ENCODE results near the gene ZDHHC4. TPM values are rescaled to one million over a fixed set of nuclear protein-coding genes. Genes with fewer than 3 reads are reported as not detected.

Gene ZDHHC4
- total RNA-seq, 2 experiments from 2014 or later: 32.1 to 32.9 TPM

- ChIA-PET CTCF (no interaction called here), POLR2A (no interaction called here)
- H3K36me3 ChIP-seq (ENCODE audit: insufficient read depth, low read length): no peaks in the 10 kb centered on the region
- no peak overlapping the region for H3K4me3 Mint-ChIP-seq
- no peak overlapping the region for H3K27ac ChIP-seq (ENCODE audit: low read depth in 1 of 2, low read length in 2 of 2)
- no peaks in the 10 kb centered on the region for H3K9me3 Mint-ChIP-seq
- TF ChIP-seq, protein P1, sequence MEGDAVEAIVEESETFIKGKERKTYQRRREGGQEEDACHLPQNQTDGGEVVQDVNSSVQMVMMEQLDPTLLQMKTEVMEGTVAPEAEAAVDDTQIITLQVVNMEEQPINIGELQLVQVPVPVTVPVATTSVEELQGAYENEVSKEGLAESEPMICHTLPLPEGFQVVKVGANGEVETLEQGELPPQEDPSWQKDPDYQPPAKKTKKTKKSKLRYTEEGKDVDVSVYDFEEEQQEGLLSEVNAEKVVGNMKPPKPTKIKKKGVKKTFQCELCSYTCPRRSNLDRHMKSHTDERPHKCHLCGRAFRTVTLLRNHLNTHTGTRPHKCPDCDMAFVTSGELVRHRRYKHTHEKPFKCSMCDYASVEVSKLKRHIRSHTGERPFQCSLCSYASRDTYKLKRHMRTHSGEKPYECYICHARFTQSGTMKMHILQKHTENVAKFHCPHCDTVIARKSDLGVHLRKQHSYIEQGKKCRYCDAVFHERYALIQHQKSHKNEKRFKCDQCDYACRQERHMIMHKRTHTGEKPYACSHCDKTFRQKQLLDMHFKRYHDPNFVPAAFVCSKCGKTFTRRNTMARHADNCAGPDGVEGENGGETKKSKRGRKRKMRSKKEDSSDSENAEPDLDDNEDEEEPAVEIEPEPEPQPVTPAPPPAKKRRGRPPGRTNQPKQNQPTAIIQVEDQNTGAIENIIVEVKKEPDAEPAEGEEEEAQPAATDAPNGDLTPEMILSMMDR (IDR thresholded peaks at IDR 0.05): no peak
- no peaks in the 10 kb centered on the region for H3K9me3 ChIP-seq (ENCODE audit: control insufficient read depth in 1 of 2, insufficient read depth in 1 of 2, low read length in 2 of 2)
- no peak overlapping the region for H3K27ac Mint-ChIP-seq
- no peak for DNase-seq
- H3K4me3 ChIP-seq (ENCODE audit: low read length): no peak overlapping the region
- ATAC-seq (ENCODE audit: poor library complexity): no peak
- intact Hi-C loops (cut with DNase I, micrococcal nuclease): no loop called here
- no peaks in the 10 kb centered on the region for H3K36me3 Mint-ChIP-seq (ENCODE audit: low read depth)
- H3K27me3 ChIP-seq (ENCODE audit: control insufficient read depth in 1 of 2, insufficient read depth in 2 of 2, low read length in 2 of 2): no peaks in the 10 kb centered on the region
- H3K27me3 Mint-ChIP-seq: no peaks in the 10 kb centered on the region
- H3K4me1 ChIP-seq (ENCODE audit: insufficient read depth, low read length): no peaks in the 10 kb centered on the region
- H3K4me1 Mint-ChIP-seq (ENCODE audit: low read depth): no peaks in the 10 kb centered on the region
Measured at GRCh38 chr7:6567886-6568285, 9.4 kb upstream of the ZDHHC4 start.

GRCh38 chr7:6571160-6571779 lies 6.0 kb upstream of the ZDHHC4 start:
- POLR2A ChIA-PET: no interaction called here
- no peak for ATAC-seq (ENCODE audit: poor library complexity)
- Histone ChIP-seq H3K27ac (ENCODE audit: low read depth in 1 of 2, low read length in 2 of 2) (no peak overlapping the region), H3K4me3 (ENCODE audit: low read length) (no peak overlapping the region), H3K36me3 (ENCODE audit: insufficient read depth, low read length) (no peaks in the 10 kb centered on the region), H3K4me1 (ENCODE audit: insufficient read depth, low read length) (peaks cover under 1% of the 10 kb centered on the region), H3K9me3 (ENCODE audit: control insufficient read depth in 1 of 2, insufficient read depth in 1 of 2, low read length in 2 of 2) (no peaks in the 10 kb centered on the region), H3K27me3 (ENCODE audit: control insufficient read depth in 1 of 2, insufficient read depth in 2 of 2, low read length in 2 of 2) (no peaks in the 10 kb centered on the region)
- intact Hi-C loops (cut with DNase I, micrococcal nuclease): no loop called here
- Mint-ChIP-seq H3K4me3 (no peak overlapping the region), H3K36me3 (ENCODE audit: low read depth) (no peaks in the 10 kb centered on the region), H3K4me1 (ENCODE audit: low read depth) (no peaks in the 10 kb centered on the region), H3K27me3 (no peaks in the 10 kb centered on the region), H3K27ac (no peak overlapping the region), H3K9me3 (no peaks in the 10 kb centered on the region)
- no peak for DNase-seq
- TF ChIP-seq, protein P1 (IDR thresholded peaks at IDR 0.05): no peak
- CTCF ChIA-PET: no interaction called here

DNA sequence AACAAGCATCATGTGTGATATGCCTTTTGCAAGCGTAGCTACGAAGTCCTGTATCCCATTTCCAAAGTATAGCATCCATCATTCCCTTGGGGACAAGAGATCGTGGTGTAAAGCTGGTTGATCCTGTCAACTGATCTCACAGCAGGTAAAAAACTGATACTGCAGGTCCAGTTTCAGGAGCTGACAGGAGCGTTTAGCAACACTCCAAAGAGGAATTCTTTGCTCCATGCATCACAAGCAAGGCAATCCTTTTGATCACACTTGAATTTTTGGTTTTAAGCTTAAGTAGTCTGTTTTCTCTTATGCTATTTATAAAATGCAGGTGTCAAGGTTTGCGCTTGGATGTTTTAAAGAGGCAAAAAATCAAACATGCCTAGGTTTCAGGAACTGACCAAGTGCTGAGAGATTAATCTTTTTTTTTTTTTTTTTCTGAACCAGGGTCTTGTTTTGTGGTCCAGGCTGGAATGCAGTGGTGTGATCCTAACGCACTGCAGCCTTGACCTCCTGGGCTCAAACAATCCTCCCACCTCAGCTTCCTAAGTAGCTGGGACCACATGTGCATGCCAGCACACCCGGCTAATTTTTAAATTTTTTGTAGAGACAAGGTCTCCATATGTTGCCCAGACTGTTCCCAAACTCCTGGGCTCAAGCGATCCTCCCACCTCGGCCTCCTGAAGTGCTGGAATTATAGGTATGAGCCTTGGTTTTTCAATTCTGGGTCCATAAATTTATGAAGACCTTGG lies 1.8 kb upstream of the ZDHHC4 start:
- Mint-ChIP-seq H3K36me3 (ENCODE audit: low read depth) (peaks cover 15% of the 10 kb centered on the region), H3K4me1 (ENCODE audit: low read depth) (peaks cover 14% of the 10 kb centered on the region), H3K4me3 (peak overlapping the region; percentile 77), H3K27me3 (no peaks in the 10 kb centered on the region), H3K27ac (peak overlapping the region; percentile 88), H3K9me3 (no peaks in the 10 kb centered on the region)
- no peak for ATAC-seq (ENCODE audit: poor library complexity)
- TF ChIP-seq, protein P1 (IDR thresholded peaks at IDR 0.05): no peak
- no peaks in the 10 kb centered on the region for H3K9me3 ChIP-seq (ENCODE audit: control insufficient read depth in 1 of 2, insufficient read depth in 1 of 2, low read length in 2 of 2)
- H3K27me3 ChIP-seq (ENCODE audit: control insufficient read depth in 1 of 2, insufficient read depth in 2 of 2, low read length in 2 of 2): no peaks in the 10 kb centered on the region
- peaks cover 5% of the 10 kb centered on the region for H3K36me3 ChIP-seq (ENCODE audit: insufficient read depth, low read length)
- CTCF ChIA-PET: interaction anchor here (1.1 to 2.2 kb wide), 2 partner anchors 15 to 48 kb away, joined by 3 to 13 read pairs; partner anchors contain the start of gene INTS15
- intact Hi-C loops (cut with DNase I, micrococcal nuclease): loop anchor here (2.0 to 5.0 kb wide), 3 partner anchors 15 to 132 kb away; partner anchors contain the start of genes INTS15 (in 1 of the 2) and ZNF12 (in 1 of the 2)
- H3K4me3 ChIP-seq (ENCODE audit: low read length): no peak overlapping the region
- no peak for DNase-seq
- H3K27ac ChIP-seq (ENCODE audit: low read depth in 1 of 2, low read length in 2 of 2): no peak overlapping the region
- POLR2A ChIA-PET: interaction anchor here (0.6 to 1.2 kb wide), 2 partner anchors 14 to 21 kb away, joined by 3 to 4 read pairs; partner anchors contain the start of gene INTS15
- peaks cover 17% of the 10 kb centered on the region for H3K4me1 ChIP-seq (ENCODE audit: insufficient read depth, low read length)

Measured in CD4-positive, alpha-beta T cell (primary cell).